GM19452 (cell line): ENCODE results near the gene XYLB.
"Not testable (repeated sequence)": the region's sequence is repeated elsewhere in the genome, so short reads cannot be mapped to it uniquely, and the experiment has no call there.

ENCODE experiments used
- ATAC-seq: cut with Tn5 transposase; IDR thresholded peaks from one replicate; pipeline ENCODE4 v1.9.1; 2021; ENCODE audit not compliant: unreplicated experiment

The XYLB gene

GRCh38 chr3:38346587-38347410 is at the start of gene XYLB:
TSS of gene XYLB (plus strand) at chr3:38346785. CDS start at chr3:38346869, 84 bp downstream.
- peak; percentile 99 for ATAC-seq

- not testable (repeated sequence) for ATAC-seq
Measured at GRCh38 chr3:38297053-38297452, 49.5 kb upstream of the XYLB start.

- ATAC-seq = no peak
Measured at GRCh38 chr3:38297537-38297936, 49.0 kb upstream of the XYLB start.

GRCh38 chr3:38297947-38298711 is 48.5 kb upstream of the XYLB start:
- no peak for ATAC-seq

GRCh38 chr3:38306941-38307340 is 39.6 kb upstream of the XYLB start:
- ATAC-seq = no peak

GRCh38 chr3:38307599-38307998 is 39.0 kb upstream of the XYLB start:
- ATAC-seq = no peak

- ATAC-seq = no peak
Measured at GRCh38 chr3:38308456-38308855, 38.1 kb upstream of the XYLB start.

- ATAC-seq = no peak
Measured at GRCh38 chr3:38311476-38311875, 35.1 kb upstream of the XYLB start.

- ATAC-seq = no peak
Measured at GRCh38 chr3:38311941-38312340, 34.6 kb upstream of the XYLB start.

GRCh38 chr3:38312356-38312755 is 34.2 kb upstream of the XYLB start:
- ATAC-seq = no peak

GRCh38 chr3:38313263-38313662 is 33.3 kb upstream of the XYLB start:
- ATAC-seq = no peak

GRCh38 chr3:38313695-38314094 is 32.9 kb upstream of the XYLB start:
- no peak for ATAC-seq

- no peak for ATAC-seq
Measured at GRCh38 chr3:38314112-38314763, 32.3 kb upstream of the XYLB start.

GRCh38 chr3:38314764-38315487 is 31.7 kb upstream of the XYLB start:
- no peak for ATAC-seq

- no peak for ATAC-seq
Measured at GRCh38 chr3:38315488-38316230, 30.9 kb upstream of the XYLB start.

GRCh38 chr3:38316356-38317191 is 30.0 kb upstream of the XYLB start:
- no peak for ATAC-seq

- no peak for ATAC-seq
Measured at GRCh38 chr3:38317192-38317759, 29.3 kb upstream of the XYLB start.

- ATAC-seq = no peak
Measured at GRCh38 chr3:38318766-38319671, 27.6 kb upstream of the XYLB start.
